SIG-M5 treated with dmso at 0.1 percent for 504 hours (cell line): ENCODE measurements around the gene LRBA.
"Not testable (repeated sequence)": the region's sequence is repeated elsewhere in the genome, so short reads cannot be mapped to it uniquely, and the experiment has no call there.

ENCODE experiments used
- DNase-seq: peaks from one replicate; lab custom pipeline; 2025; ENCODE audit not compliant: unreplicated experiment; lab: John Stamatoyannopoulos, UW

The LRBA gene

DNA sequence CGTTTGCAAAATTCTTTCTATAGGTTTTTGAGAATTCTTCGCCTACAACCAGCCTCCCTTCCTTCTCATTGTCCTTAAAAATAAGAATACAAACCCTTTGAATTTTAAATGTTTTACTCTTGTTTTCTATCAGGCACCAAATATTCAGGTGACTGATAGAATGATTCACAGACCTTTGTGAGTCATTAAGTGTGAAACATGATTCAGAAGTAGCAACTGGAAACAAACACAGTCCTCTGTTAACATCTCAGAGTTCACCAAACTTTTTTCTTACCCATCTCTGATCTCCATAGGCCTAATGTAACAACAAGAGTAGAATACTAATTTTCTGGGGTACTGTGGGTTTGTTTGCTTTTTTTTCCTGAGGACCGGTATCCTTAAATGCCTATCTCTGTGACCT lies 496.5 kb downstream of the LRBA start:
- DNase-seq, result no peak

- DNase-seq, result no peak
Observed at GRCh38 chr4:150515135-150515534, 499.9 kb downstream of the LRBA start.

DNA sequence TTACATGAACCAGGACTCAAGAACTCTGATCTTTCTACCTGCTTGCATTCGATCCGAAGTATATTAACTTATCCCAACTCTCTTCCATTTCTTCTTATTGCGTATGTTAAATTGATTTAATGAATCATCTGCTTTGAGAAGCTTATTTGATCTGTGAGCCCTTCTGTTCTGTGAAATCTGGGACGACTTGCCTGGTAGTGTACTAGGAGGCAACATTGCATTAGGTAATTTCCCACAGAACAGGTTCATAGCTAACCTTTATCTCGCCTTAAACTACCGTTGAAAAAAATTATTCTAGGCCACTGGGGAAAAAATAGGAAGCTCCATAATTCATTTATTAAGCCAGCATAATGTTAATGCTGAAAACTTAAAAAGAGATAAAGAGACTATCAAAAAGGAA lies 500.4 kb downstream of the LRBA start:
- DNase-seq, result no peak

GRCh38 chr4:150510176-150510865 lies 504.8 kb downstream of the LRBA start:
- DNase-seq, result no peak

DNA sequence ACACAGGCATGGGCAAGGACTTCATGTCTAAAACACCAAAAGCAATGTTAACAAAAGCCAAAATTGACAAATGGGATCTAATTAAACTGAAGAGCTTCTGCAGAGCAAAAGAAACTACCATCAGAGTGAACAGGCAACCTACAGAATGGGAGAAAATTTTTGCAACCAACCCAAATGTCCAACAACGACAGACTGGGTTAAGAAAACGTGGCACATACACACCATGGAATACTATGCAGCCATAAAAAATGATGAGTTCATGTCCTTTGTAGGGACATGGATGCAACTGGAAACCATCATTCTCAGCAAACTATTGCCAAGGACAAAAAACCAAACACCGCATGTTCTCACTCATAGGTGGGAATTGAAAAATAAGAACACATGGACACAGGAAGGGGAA lies 507.4 kb downstream of the LRBA start:
- not testable (repeated sequence) for DNase-seq

DNA sequence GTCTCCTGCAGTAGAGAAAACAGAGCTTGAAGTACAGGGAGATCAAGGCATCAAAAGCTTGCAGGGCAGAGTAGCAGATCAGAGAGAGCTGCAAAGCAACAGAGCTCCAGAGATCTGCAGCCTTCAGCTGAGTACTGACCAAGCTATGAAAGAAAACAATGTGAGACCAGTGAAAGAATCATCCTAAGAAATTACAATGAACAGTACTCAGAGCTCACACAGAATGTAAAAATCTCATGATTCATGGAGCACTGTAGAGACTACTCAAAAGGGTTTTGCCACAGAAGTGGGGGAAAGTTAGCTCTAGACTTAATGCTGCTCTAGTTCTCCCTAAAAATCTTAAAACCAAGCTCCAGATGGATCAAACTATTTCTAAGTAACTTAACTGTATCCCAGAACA lies 513.1 kb downstream of the LRBA start:
- DNase-seq, result no peak

GRCh38 chr4:150501009-150501727 lies 513.9 kb downstream of the LRBA start:
- DNase-seq, result peak; percentile 73

- DNase-seq, result no peak
Observed at GRCh38 chr4:150497612-150498011, 517.5 kb downstream of the LRBA start.

GRCh38 chr4:150495550-150495949 lies 519.5 kb downstream of the LRBA start:
- no peak for DNase-seq

GRCh38 chr4:150493851-150494250 lies 521.2 kb downstream of the LRBA start:
- DNase-seq, result no peak

DNA sequence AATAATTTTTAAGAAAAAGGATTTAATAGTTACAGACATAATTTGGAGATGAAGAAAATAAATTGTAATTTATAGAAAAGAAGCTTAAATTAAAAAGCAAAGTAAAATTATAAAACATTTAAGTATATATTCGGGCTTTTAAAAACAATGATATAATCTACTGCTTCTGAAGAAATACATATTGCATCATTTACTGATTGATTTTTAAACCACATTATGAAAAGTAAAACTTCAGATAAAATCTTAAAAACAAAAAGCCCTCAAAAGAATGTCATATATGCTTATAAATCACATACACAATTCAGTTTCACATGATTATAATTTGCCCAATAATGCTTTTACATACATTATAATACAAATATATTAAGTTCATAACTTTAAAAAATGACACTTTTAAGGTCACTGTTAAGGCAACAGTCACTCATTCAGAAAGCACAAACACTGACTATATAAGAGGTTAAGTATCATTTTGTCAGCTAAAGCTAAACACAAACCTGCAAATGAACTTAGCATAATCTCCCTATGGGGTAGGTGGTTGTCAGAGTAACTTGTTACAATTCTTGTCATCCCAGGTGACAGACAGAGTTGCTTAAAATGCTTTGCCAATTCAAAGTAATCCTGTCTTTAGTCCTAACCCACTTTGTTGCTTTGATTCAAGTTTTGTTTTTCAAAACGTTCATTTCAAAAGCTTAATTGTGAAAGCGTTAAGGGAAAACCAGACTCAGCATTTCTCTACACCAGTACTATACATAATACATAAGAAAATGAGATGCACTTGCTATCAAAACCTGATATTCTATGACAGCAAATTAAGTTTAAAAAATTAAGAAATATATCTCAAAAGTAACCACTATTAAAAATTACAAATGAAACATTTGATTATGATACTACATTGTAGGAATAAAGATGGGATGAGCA lies 523.7 kb downstream of the LRBA start:
- DNase-seq, result no peak

DNA sequence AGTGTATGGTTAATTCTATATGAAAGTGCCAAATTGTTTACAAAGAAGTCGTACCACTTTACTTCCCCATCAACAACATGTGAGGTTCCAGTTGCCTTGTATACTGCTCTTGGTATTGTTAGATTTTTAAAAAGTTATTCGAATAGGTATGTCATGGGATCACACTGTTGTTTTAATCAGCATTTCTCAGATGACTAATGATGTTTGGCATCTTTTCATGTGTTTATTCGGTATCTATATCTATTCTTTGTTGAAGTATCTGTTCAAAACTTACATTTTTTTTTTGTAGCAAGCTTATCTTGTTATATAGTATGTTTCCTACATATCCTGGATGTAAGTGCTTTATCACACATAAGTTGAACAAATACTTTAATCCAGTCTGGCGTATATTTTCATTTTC lies 532.5 kb downstream of the LRBA start:
- no peak for DNase-seq

DNA sequence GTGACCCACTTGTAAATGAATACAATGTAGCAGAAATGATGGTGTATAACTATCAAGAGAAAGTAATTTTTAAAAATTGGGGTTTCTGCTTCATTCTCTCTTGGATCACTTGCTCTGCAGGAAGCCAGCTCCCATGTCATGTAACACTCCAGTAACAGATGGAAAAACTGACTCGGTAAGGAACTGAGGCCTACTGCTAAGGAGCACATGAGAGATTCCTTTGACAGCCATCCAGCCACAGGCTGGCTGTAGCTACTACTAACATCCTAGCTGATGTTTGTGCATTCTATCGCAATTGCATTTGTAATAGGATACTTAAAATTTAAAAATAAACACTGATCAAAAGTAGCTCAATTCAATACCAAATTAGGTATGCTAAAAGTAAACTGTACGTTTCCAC lies 535.4 kb downstream of the LRBA start:
- DNase-seq, result no peak

DNA sequence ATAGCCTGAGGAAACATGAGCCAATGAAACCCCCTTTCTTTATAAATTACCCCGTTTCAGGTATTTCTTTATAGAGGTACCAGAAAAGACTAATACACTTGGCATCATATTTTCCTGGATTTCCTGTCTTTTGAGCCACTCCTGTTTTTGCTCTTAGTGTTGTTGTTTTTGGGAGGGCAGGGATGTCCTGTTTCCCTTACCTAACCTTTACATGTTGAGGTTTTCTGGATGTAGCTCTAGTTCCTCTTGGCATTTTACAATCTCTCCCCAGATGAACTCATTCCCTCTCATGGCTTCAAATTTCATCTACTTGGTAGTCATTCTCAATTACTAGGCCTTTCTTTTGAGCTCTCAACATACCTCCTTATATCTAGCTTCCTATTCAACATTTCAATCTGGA lies 537.2 kb downstream of the LRBA start:
- DNase-seq, result no peak

DNA sequence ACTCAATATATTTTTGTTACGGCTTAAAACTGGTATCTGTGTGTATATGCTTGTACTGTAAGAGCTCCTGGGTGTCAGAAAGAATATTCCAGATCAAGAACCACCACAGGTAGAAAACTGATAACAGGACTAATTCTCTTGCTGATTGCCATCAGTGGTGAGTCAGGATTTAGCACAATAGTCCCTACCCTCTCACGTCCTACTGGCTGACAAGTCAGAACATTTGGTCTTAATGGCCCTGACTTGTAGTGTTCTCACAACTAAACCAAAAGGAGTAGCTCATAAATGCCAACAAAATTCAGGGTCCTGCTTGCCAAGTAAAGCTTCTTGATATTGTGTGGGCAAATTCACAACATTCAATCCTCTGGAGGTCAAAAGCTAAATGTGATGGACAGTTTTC lies 538.3 kb downstream of the LRBA start:
- DNase-seq, result no peak

- no peak for DNase-seq
Observed at GRCh38 chr4:150475763-150476162, 539.3 kb downstream of the LRBA start.

DNA sequence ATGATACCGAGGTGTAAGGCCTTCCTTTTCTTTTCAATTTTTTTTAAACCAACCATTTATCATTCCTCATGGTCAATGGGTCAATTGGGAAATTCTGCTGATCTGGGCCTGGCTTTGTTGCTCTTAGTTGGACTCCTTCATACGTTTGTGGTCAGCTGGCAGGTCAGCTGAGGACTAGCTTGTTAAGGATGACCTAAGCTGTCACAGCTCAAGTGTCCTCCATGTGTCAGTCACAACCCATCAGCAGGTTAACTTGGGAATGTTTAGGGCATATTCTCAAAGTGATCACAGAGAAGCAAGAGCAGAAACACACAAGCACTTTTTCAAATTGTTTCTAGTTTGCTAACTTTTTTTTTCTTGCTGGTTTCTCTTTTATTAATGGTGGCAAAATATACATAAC lies 550.6 kb downstream of the LRBA start:
- no peak for DNase-seq

DNA sequence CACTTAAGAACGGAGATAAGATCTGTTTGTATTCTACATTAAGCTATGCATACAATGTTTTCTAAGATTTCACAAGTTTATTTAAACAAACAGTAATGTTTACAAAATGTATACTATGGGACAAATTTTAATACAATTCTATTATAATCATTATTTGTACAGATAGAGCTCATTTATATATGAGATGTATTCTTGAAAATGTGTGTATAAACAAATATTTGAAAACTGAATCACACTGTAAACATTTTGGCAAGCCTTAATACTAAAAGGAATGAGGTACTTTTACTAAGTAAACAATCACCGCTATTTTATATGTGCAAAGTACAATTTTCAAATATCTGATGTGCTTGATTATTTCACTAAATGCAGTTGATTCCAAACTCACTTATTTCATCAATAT lies 552.3 kb downstream of the LRBA start:
- DNase-seq, result peak; percentile 19

DNA sequence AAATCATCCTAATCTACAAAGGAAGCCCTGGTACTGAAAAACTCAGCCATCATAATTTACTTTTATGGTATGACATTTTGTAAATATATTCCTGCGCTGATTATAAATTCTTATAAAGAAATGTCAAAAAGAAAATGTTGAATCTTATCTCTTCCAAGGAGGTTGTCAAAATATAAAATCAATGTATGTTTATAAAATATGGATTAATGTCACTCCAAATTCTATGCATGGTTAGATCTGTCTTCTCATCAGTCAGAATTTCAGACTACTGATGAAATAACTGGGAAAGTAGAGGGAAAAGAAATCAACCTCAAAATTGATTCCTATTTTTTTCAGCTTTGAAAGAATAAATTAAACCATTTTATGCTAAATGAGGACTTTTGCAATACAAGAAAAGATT lies 553.1 kb downstream of the LRBA start:
- no peak for DNase-seq

GRCh38 chr4:150457802-150458201 lies 557.3 kb downstream of the LRBA start:
- no peak for DNase-seq

GRCh38 chr4:150451883-150452282 lies 563.2 kb downstream of the LRBA start:
- DNase-seq, result no peak

DNA sequence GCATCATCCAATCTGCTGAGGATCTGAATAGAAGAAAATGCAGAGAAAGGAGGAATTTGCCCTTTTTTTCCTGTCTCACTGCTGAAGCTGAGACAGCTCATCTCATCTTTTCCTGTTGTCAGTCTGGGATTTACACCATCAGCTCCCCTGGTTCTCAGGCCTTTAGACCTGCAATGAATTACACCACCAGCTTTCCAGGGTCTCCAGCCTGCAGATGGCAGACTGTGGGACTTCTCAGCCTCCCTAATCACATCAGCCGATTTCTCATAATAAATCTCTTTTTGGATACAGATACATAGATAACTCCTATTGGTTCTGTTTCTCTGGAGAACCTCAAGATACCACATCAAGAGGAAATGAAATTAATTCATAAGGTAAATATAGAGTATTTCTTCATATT lies 567.7 kb downstream of the LRBA start:
- no peak for DNase-seq
